Gastroesophageal sphincter (tissue), 3 donors: Measurements from ENCODE around the gene ODC1.

Experiments
- CTCF ChIP-seq, 4 experiments: fragments of 200-600 bp in 2 of 4; fragments of 450-650 bp in 2 of 4; sonication (generic) in 1 of 4; IDR thresholded peaks; one replicate each; pipeline ENCODE4 v1.5.1; 2017 to 2019; ENCODE audit warnings: antibody characterized with exemption in 4 of 4, mild to moderate bottlenecking in 2 of 4, moderate library complexity in 2 of 4
- EP300 ChIP-seq: sonication (generic); formaldehyde crosslinking; IDR thresholded peaks from one replicate; pipeline ENCODE4 v1.6.1; 2017; ENCODE audit warnings: antibody characterized with exemption, mild to moderate bottlenecking
- POLR2A ChIP-seq, 2 donors: fragments of 450-650 bp; IDR thresholded peaks; one replicate each; pipeline ENCODE4 v1.6.1; 2017; ENCODE audit warnings: antibody characterized with exemption in 2 of 2, mild to moderate bottlenecking in 2 of 2, moderate library complexity in 1 of 2
- POLR2AphosphoS5 ChIP-seq: sonication (generic); formaldehyde crosslinking; IDR thresholded peaks from one replicate; pipeline ENCODE4 v1.6.1; 2017; ENCODE audit warnings: antibody characterized with exemption

- no peak for TF ChIP-seq POLR2AphosphoS5
- no peak for TF ChIP-seq EP300
- no peak for TF ChIP-seq CTCF (IDR thresholded peaks at IDR 0.05)
- TF ChIP-seq POLR2A (IDR thresholded peaks at IDR 0.05) = no peak
Observed at GRCh38 chr2:10402653-10403215, 45.4 kb downstream of the ODC1 start.
